Mucosa of rectum (tissue), 2 donors: ENCODE results near the gene FAM131A.

Experiments used
- H3K27ac ChIP-seq, 2 donors: one replicate each; pipeline ENCODE4 v1.7.0; 2013; ENCODE audit warnings: inconsistent platforms in 2 of 2, low read depth in 2 of 2, low read length in 2 of 2
- H3K27me3 ChIP-seq, 2 donors: one replicate each; pipeline ENCODE4 v1.7.0; 2013; ENCODE audit warnings: low read length in 2 of 2; ENCODE audit not compliant: control insufficient read depth in 2 of 2, insufficient read depth in 2 of 2
- H3K36me3 ChIP-seq, 2 donors: one replicate each; pipeline ENCODE4 v1.7.0; 2013; ENCODE audit warnings: low read length in 2 of 2; ENCODE audit not compliant: control insufficient read depth in 2 of 2, insufficient read depth in 2 of 2
- H3K4me1 ChIP-seq, 2 donors: one replicate each; pipeline ENCODE4 v1.7.0; 2013; ENCODE audit warnings: low read length in 2 of 2, mild to moderate bottlenecking in 1 of 2; ENCODE audit not compliant: control insufficient read depth in 2 of 2, insufficient read depth in 2 of 2
- H3K4me3 ChIP-seq, 2 donors: one replicate each; pipeline ENCODE4 v1.7.0; 2013; ENCODE audit warnings: low read length in 2 of 2
- H3K9ac ChIP-seq, 2 donors: one replicate each; pipeline ENCODE4 v1.7.0; 2013; ENCODE audit warnings: low read length in 2 of 2, low read depth in 1 of 2, mild to moderate bottlenecking in 1 of 2
- H3K9me3 ChIP-seq, 2 donors: one replicate each; pipeline ENCODE4 v1.7.0; 2013; ENCODE audit warnings: low read length in 2 of 2; ENCODE audit not compliant: control insufficient read depth in 2 of 2
- donor health status: healthy.
- donor health status: Normal muscosa, but diverticular disease.

The FAM131A gene

GRCh38 chr3:184332370-184333090, 4.9 kb upstream of the FAM131A start:
- peaks cover 16 to 18% of the 10 kb centered on the region in 2 donors for H3K4me1 ChIP-seq
- no peak overlapping the region for H3K9ac ChIP-seq
- no peak overlapping the region for H3K27ac ChIP-seq
- H3K9me3 ChIP-seq: no peaks in the 10 kb centered on the region
- no peak overlapping the region for H3K4me3 ChIP-seq
- no peaks in the 10 kb centered on the region for H3K27me3 ChIP-seq
- peaks cover 58 to 69% of the 10 kb centered on the region in 2 donors for H3K36me3 ChIP-seq

GRCh38 chr3:184333190-184333589, 4.2 kb upstream of the FAM131A start:
- no peak overlapping the region for H3K4me3 ChIP-seq
- no peak overlapping the region for H3K9ac ChIP-seq
- H3K9me3 ChIP-seq: no peaks in the 10 kb centered on the region
- peaks cover 51 to 63% of the 10 kb centered on the region in 2 donors for H3K36me3 ChIP-seq
- peaks cover 22 to 24% of the 10 kb centered on the region in 2 donors for H3K4me1 ChIP-seq
- no peak overlapping the region for H3K27ac ChIP-seq
- no peaks in the 10 kb centered on the region for H3K27me3 ChIP-seq

- H3K27ac ChIP-seq: no peak overlapping the region
- H3K27me3 ChIP-seq: no peaks in the 10 kb centered on the region
- peaks cover 46 to 58% of the 10 kb centered on the region in 2 donors for H3K36me3 ChIP-seq
- peaks cover 22 to 25% of the 10 kb centered on the region in 2 donors for H3K4me1 ChIP-seq
- no peak overlapping the region for H3K9ac ChIP-seq
- no peaks in the 10 kb centered on the region for H3K9me3 ChIP-seq
- no peak overlapping the region for H3K4me3 ChIP-seq
Measured at GRCh38 chr3:184333700-184334099, 3.7 kb upstream of the FAM131A start.

GRCh38 chr3:184334470-184335158, 2.8 kb upstream of the FAM131A start:
- Histone ChIP-seq H3K36me3 (peaks cover 40 to 50% of the 10 kb centered on the region in 2 donors), H3K9me3 (no peaks in the 10 kb centered on the region), H3K9ac (no peak overlapping the region), H3K27ac (no peak overlapping the region), H3K4me1 (peaks cover 22 to 25% of the 10 kb centered on the region in 2 donors), H3K27me3 (no peaks in the 10 kb centered on the region), H3K4me3 (no peak overlapping the region)

- peak overlapping the region; percentile 95 to 96 for H3K27ac ChIP-seq
- H3K27me3 ChIP-seq: no peaks in the 10 kb centered on the region
- peaks cover 37 to 46% of the 10 kb centered on the region in 2 donors for H3K36me3 ChIP-seq
- H3K4me1 ChIP-seq: peaks cover 22 to 25% of the 10 kb centered on the region in 2 donors
- peak overlapping the region; percentile 86 to 88 for H3K9ac ChIP-seq
- no peaks in the 10 kb centered on the region for H3K9me3 ChIP-seq
- H3K4me3 ChIP-seq: peak overlapping the region in 1 of 2 donors; percentile 84
Measured at GRCh38 chr3:184335291-184335660, 2.1 kb upstream of the FAM131A start.

- H3K9me3 ChIP-seq: no peaks in the 10 kb centered on the region
- no peaks in the 10 kb centered on the region for H3K27me3 ChIP-seq
- peak overlapping the region; percentile 86 to 88 for H3K9ac ChIP-seq
- H3K36me3 ChIP-seq: peaks cover 35 to 41% of the 10 kb centered on the region in 2 donors
- H3K27ac ChIP-seq: peak overlapping the region; percentile 95 to 96
- H3K4me1 ChIP-seq: peaks cover 22 to 25% of the 10 kb centered on the region in 2 donors
- H3K4me3 ChIP-seq: peak overlapping the region; percentile 82 to 84
Measured at GRCh38 chr3:184335661-184336546, 1.5 kb upstream of the FAM131A start.

- Histone ChIP-seq H3K36me3 (peaks cover 28 to 34% of the 10 kb centered on the region in 2 donors), H3K27me3 (no peaks in the 10 kb centered on the region), H3K4me3 (peak overlapping the region; percentile 82 to 84), H3K4me1 (peaks cover 22 to 25% of the 10 kb centered on the region in 2 donors), H3K9me3 (no peaks in the 10 kb centered on the region), H3K27ac (peak overlapping the region; percentile 95 to 96), H3K9ac (peak overlapping the region; percentile 86 to 88)
Measured at GRCh38 chr3:184336547-184337398, 627 bp upstream of the FAM131A start.

GRCh38 chr3:184337981-184338380, 581 bp downstream of the FAM131A start:
- Histone ChIP-seq H3K4me1 (peaks cover 22 to 25% of the 10 kb centered on the region in 2 donors), H3K9me3 (no peaks in the 10 kb centered on the region), H3K9ac (peak overlapping the region in 1 of 2 donors; percentile 32), H3K27ac (peak overlapping the region; percentile 30 to 95), H3K36me3 (peaks cover 24 to 31% of the 10 kb centered on the region in 2 donors), H3K27me3 (no peaks in the 10 kb centered on the region), H3K4me3 (peak overlapping the region in 1 of 2 donors; percentile 28)

GRCh38 chr3:184338511-184338945, 1.1 kb downstream of the FAM131A start:
- Histone ChIP-seq H3K4me3 (peak overlapping the region in 1 of 2 donors; percentile 7), H3K27me3 (no peaks in the 10 kb centered on the region), H3K9me3 (no peaks in the 10 kb centered on the region), H3K36me3 (peaks cover 25 to 31% of the 10 kb centered on the region in 2 donors), H3K27ac (peak overlapping the region; percentile 30 to 95), H3K9ac (no peak overlapping the region), H3K4me1 (peaks cover 22 to 25% of the 10 kb centered on the region in 2 donors)
